Peyer's patch (tissue), 4 donors: ENCODE measurements around the gene CCDC88C.

ENCODE experiments used
- POLR2A ChIP-seq, 2 donors: fragments of 450-650 bp; IDR thresholded peaks; one replicate each; pipeline ENCODE4 v1.5.1; 2017; ENCODE audit warnings: antibody characterized with exemption in 2 of 2, mild to moderate bottlenecking in 2 of 2, moderate library complexity in 2 of 2
- TF ChIP-seq, protein P1 (sequence below), 6 experiments: fragments of 450-650 bp in 4 of 6; fragments of 200-600 bp in 2 of 6; sonication (generic) in 1 of 6; IDR thresholded peaks; one replicate each; pipeline ENCODE4 v1.5.1; 2017 to 2019; ENCODE audit warnings: antibody characterized with exemption in 6 of 6, mild to moderate bottlenecking in 3 of 6, moderate library complexity in 1 of 6

DNA sequence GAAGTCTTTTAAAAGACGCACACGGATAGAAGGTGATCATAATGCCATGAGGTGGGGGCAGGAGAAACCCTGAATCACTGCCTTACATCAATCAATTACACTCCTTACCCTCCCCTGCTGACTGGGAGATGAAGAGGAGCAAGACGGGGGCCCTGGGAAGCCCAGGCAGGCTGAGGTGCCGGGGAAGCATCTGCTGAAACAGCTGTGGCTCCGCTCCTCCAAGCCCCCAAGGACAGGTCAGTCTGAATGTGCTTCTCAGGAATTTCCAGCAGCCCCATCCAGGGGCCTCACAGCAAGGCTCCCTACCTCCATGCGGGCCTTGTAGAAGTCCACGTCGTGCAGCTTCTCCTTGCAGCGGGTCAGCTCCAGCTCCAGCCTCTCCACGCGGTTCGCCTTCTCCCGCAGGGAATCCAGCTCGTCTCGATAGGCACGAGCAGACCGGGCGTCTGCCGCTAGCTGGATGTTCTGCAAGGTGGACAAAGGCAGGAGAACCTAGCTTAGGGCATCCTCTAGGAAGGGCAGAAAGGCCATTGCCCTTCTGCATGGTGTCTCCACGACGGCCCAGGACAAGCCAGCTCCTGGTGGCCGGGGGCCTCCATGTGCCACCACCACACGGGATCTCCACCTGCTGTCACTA is 79.8 kb downstream of the CCDC88C start:
- TF ChIP-seq, protein P1, sequence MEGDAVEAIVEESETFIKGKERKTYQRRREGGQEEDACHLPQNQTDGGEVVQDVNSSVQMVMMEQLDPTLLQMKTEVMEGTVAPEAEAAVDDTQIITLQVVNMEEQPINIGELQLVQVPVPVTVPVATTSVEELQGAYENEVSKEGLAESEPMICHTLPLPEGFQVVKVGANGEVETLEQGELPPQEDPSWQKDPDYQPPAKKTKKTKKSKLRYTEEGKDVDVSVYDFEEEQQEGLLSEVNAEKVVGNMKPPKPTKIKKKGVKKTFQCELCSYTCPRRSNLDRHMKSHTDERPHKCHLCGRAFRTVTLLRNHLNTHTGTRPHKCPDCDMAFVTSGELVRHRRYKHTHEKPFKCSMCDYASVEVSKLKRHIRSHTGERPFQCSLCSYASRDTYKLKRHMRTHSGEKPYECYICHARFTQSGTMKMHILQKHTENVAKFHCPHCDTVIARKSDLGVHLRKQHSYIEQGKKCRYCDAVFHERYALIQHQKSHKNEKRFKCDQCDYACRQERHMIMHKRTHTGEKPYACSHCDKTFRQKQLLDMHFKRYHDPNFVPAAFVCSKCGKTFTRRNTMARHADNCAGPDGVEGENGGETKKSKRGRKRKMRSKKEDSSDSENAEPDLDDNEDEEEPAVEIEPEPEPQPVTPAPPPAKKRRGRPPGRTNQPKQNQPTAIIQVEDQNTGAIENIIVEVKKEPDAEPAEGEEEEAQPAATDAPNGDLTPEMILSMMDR (IDR thresholded peaks at IDR 0.05) = no peak
- TF ChIP-seq POLR2A (IDR thresholded peaks at IDR 0.05) = no peak
